Measurements from ENCODE around the gene PKN1. TPM values are rescaled to one million over a fixed set of nuclear protein-coding genes. Genes with fewer than 3 reads are reported as not detected.

PKN1 gene
- total RNA-seq, 3 donors from 2014 or later (not counting 1 experiment from before 2014, with no cell fraction given): 323 to 351 (median 350) TPM

DNA sequence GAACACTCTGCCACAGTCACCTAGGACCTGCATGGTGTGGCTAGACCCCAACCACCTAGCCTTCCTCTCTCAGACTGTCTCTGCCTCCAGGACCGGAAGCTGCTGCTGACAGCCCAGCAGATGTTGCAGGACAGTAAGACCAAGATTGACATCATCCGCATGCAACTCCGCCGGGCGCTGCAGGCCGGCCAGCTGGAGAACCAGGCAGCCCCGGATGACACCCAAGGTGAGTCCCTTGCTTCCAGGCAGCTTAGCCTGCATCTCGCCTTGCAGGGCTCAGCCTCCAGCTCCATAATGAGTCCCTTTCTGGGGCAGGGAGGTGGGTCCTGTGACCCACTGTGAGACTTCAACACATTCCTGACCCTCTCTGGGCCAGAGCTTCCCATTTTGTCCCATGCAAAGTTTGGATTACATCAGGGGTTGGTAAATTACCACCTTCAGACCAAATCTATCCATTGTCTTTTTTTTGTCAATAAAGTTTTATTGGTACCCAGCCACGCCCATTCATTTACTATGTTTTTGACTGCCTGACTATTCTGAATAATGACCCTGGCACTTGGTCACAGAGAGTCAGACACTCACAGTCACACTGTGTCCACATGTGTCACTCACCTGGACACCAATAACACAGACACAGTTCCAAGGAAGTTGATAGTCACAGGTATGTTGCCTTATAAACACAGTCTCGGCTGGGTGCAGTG lies 13.4 kb downstream of the PKN1 start:
- ATAC-seq: no peak
- no peaks in the 10 kb centered on the region for H3K36me3 Mint-ChIP-seq
- WGBS (ENCODE audit: insufficient coverage): 97% methylated on average over 10 of the region's 10 CpGs

DNA sequence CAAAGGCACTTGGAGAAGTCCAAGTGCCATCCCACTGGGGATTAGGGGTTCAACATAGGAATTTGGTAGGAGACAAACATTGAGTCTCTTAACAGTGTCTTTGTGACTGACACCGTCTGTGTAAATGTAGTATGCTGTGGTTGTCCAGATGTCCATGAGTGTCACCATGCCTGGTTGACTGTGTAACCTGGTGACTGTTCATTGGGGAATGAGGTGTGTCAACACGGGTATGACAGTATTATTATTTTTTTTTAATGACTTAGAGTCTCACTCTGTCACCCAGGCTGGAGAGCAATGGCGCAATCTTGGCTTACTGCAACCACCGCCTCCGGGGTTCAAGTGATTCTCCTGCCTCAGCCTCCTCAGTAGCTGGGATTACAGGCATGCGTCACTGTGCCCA lies 16.2 kb downstream of the PKN1 start:
- DNase-seq (no peak), ATAC-seq (no peak)
- Histone ChIP-seq H3K27ac (ENCODE audit: low read length) (no peak overlapping the region), H3K4me3 (ENCODE audit: low read length) (no peak overlapping the region), H3K36me3 (ENCODE audit: control insufficient read depth, insufficient read depth, low read length) (peaks cover 75% of the 10 kb centered on the region), H3K9me3 (ENCODE audit: control insufficient read depth, insufficient read depth, low read length) (no peaks in the 10 kb centered on the region), H3K4me1 (ENCODE audit: control insufficient read depth, insufficient read depth, low read length) (peaks cover 4% of the 10 kb centered on the region), H3K27me3 (ENCODE audit: control insufficient read depth, insufficient read depth, low read length) (no peaks in the 10 kb centered on the region)
- no peaks in the 10 kb centered on the region for H3K27me3 Mint-ChIP-seq (ENCODE audit: low read depth in 2 of 2)
- no peaks in the 10 kb centered on the region for H3K36me3 Mint-ChIP-seq
- WGBS (ENCODE audit: insufficient coverage): 94% methylated on average over 6 of the region's 6 CpGs
- H3K27ac Mint-ChIP-seq: peak overlapping the region; percentile 16 to 69
- intact Hi-C loops (cut with micrococcal nuclease): no loop called here
- no peak for TF ChIP-seq CTCF (IDR thresholded peaks at IDR 0.05)
- peaks cover 12 to 33% of the 10 kb centered on the region in 2 donors for H3K4me1 Mint-ChIP-seq
- no peak overlapping the region for H3K4me3 Mint-ChIP-seq
- H3K9me3 Mint-ChIP-seq: no peaks in the 10 kb centered on the region

More for the DNA sequence above, 13.4 kb downstream of the PKN1 start:
- Mint-ChIP-seq H3K4me1 (peaks cover 17 to 45% of the 10 kb centered on the region in 2 donors), H3K9me3 (no peaks in the 10 kb centered on the region), H3K4me3 (no peak overlapping the region), H3K27ac (no peak overlapping the region), H3K27me3 (ENCODE audit: low read depth in 2 of 2) (no peaks in the 10 kb centered on the region)
- Histone ChIP-seq H3K27ac (ENCODE audit: low read length) (no peak overlapping the region), H3K9me3 (ENCODE audit: control insufficient read depth, insufficient read depth, low read length) (no peaks in the 10 kb centered on the region), H3K36me3 (ENCODE audit: control insufficient read depth, insufficient read depth, low read length) (peaks cover 89% of the 10 kb centered on the region), H3K27me3 (ENCODE audit: control insufficient read depth, insufficient read depth, low read length) (no peaks in the 10 kb centered on the region), H3K4me3 (ENCODE audit: low read length) (no peak overlapping the region), H3K4me1 (ENCODE audit: control insufficient read depth, insufficient read depth, low read length) (peaks cover 19% of the 10 kb centered on the region)
- TF ChIP-seq CTCF (IDR thresholded peaks at IDR 0.05): no peak
- intact Hi-C loops (cut with micrococcal nuclease): no loop called here
- DNase-seq: no peak

DNA sequence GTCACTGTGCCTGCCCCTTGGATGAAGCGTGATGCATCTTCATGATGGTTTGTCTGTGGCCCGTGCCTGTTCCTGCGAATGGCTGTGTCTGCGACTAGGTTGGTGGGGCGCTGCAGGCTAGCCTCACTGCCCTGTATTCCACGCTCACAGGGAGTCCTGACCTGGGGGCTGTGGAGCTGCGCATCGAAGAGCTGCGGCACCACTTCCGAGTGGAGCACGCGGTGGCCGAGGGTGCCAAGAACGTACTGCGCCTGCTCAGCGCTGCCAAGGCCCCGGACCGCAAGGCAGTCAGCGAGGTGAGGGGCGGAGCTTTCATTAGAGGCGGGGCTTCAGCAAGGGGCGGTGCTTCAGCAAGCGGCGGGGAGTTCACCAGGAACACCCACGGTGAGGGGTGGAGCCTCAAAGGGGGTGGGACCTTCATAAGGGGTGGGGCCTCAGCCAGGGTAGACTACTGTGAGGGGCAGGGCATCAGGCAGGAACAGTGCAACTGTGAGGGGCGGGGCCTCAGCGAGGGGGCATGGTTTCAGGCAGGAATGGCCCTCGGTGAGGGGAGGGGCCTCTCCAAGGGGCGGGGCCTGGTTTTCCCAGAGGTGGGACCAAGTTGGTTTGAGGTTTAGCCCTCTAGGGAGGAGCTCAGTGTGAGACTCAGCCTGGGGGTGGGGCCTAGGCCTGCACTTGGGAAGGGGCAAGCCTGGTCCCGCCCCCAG lies 17.2 kb downstream of the PKN1 start:
- no peak for TF ChIP-seq CTCF (IDR thresholded peaks at IDR 0.05)
- Mint-ChIP-seq H3K27ac (peak overlapping the region; percentile 69), H3K9me3 (no peaks in the 10 kb centered on the region), H3K27me3 (ENCODE audit: low read depth in 2 of 2) (no peaks in the 10 kb centered on the region), H3K4me1 (peaks cover 12 to 28% of the 10 kb centered on the region in 2 donors), H3K36me3 (no peaks in the 10 kb centered on the region), H3K4me3 (no peak overlapping the region)
- H3K4me1 ChIP-seq (ENCODE audit: control insufficient read depth, insufficient read depth, low read length): peaks cover 4% of the 10 kb centered on the region
- no peaks in the 10 kb centered on the region for H3K9me3 ChIP-seq (ENCODE audit: control insufficient read depth, insufficient read depth, low read length)
- H3K4me3 ChIP-seq (ENCODE audit: low read length): no peak overlapping the region
- ATAC-seq (peak; percentile 90 to 99 (median 96)), DNase-seq (peak; percentile 56 to 72)
- no peaks in the 10 kb centered on the region for H3K27me3 ChIP-seq (ENCODE audit: control insufficient read depth, insufficient read depth, low read length)
- intact Hi-C loops (cut with micrococcal nuclease): no loop called here
- H3K27ac ChIP-seq (ENCODE audit: low read length): no peak overlapping the region
- H3K36me3 ChIP-seq (ENCODE audit: control insufficient read depth, insufficient read depth, low read length): peaks cover 72% of the 10 kb centered on the region
- 89% methylated on average over 30 of the region's 30 CpGs for WGBS (ENCODE audit: insufficient coverage)
